ENCODE data around the gene IFITM2. TPM values are rescaled to one million over a fixed set of nuclear protein-coding genes. Genes with fewer than 3 reads are reported as not detected.

IFITM2 gene
- total RNA-seq, 2 donors from 2014 or later = 262 to 367 TPM

- Histone ChIP-seq H3K4me1 (ENCODE audit: control insufficient read depth, insufficient read depth, low read length) (no peaks in the 10 kb centered on the region), H3K4me3 (ENCODE audit: low read length) (no peak overlapping the region), H3K9ac (ENCODE audit: extremely low read depth, low read length, poor library complexity, severe bottlenecking) (no peak overlapping the region), H3K27ac (ENCODE audit: low read depth, low read length) (no peak overlapping the region), H3K36me3 (ENCODE audit: control insufficient read depth, insufficient read depth, low read length) (no peaks in the 10 kb centered on the region), H3K27me3 (ENCODE audit: control insufficient read depth, insufficient read depth, low read length, poor library complexity, severe bottlenecking) (peaks cover 46% of the 10 kb centered on the region), H3K9me3 (ENCODE audit: control insufficient read depth, low read length) (no peaks in the 10 kb centered on the region)
- Mint-ChIP-seq H3K27ac (no peak overlapping the region), H3K4me1 (no peaks in the 10 kb centered on the region), H3K36me3 (ENCODE audit: low read depth) (no peaks in the 10 kb centered on the region), H3K27me3 (ENCODE audit: insufficient read depth) (peaks cover 53% of the 10 kb centered on the region), H3K4me3 (no peak overlapping the region), H3K9me3 (no peaks in the 10 kb centered on the region)
- peak; percentile 46 for DNase-seq
- no peak for TF ChIP-seq CTCF (conservative IDR thresholded peaks at IDR 0.05)
- WGBS, 2 experiments (ENCODE audit: insufficient coverage in 1 of 2, insufficient read length in 1 of 2) = 72 to 84% methylated on average over 46 to 79 of the region's 79 CpGs
Observed at GRCh38 chr11:280706-281485, 26.7 kb upstream of the IFITM2 start.

GRCh38 chr11:281486-282161, 26.0 kb upstream of the IFITM2 start:
- Histone ChIP-seq H3K4me1 (ENCODE audit: control insufficient read depth, insufficient read depth, low read length) (no peaks in the 10 kb centered on the region), H3K27ac (ENCODE audit: low read depth, low read length) (no peak overlapping the region), H3K4me3 (ENCODE audit: low read length) (no peak overlapping the region), H3K9ac (ENCODE audit: extremely low read depth, low read length, poor library complexity, severe bottlenecking) (no peak overlapping the region), H3K9me3 (ENCODE audit: control insufficient read depth, low read length) (no peaks in the 10 kb centered on the region), H3K27me3 (ENCODE audit: control insufficient read depth, insufficient read depth, low read length, poor library complexity, severe bottlenecking) (peaks cover 46% of the 10 kb centered on the region), H3K36me3 (ENCODE audit: control insufficient read depth, insufficient read depth, low read length) (no peaks in the 10 kb centered on the region)
- Mint-ChIP-seq H3K36me3 (ENCODE audit: low read depth) (no peaks in the 10 kb centered on the region), H3K9me3 (no peaks in the 10 kb centered on the region), H3K4me3 (no peak overlapping the region), H3K27me3 (ENCODE audit: insufficient read depth) (peaks cover 57% of the 10 kb centered on the region), H3K27ac (no peak overlapping the region), H3K4me1 (no peaks in the 10 kb centered on the region)
- 90 to 94% methylated on average over 26 of the region's 26 CpGs for WGBS, 2 experiments (ENCODE audit: insufficient coverage in 1 of 2, insufficient read length in 1 of 2)
- no peak for DNase-seq
- no peak for TF ChIP-seq CTCF (conservative IDR thresholded peaks at IDR 0.05)

GRCh38 chr11:282171-282570, 25.4 kb upstream of the IFITM2 start:
- WGBS, 2 experiments (ENCODE audit: insufficient coverage in 1 of 2, insufficient read length in 1 of 2) = 84% methylated on average over 4 of the region's 4 CpGs; no CpG with 5 or more reads in 1 of the 2 experiments
- H3K27me3 Mint-ChIP-seq (ENCODE audit: insufficient read depth) = peaks cover 62% of the 10 kb centered on the region

More at GRCh38 chr11:282171-282570, 25.4 kb upstream of the IFITM2 start:
- Histone ChIP-seq H3K9ac (ENCODE audit: extremely low read depth, low read length, poor library complexity, severe bottlenecking) (no peak overlapping the region), H3K27ac (ENCODE audit: low read depth, low read length) (no peak overlapping the region), H3K4me3 (ENCODE audit: low read length) (no peak overlapping the region), H3K9me3 (ENCODE audit: control insufficient read depth, low read length) (no peaks in the 10 kb centered on the region), H3K36me3 (ENCODE audit: control insufficient read depth, insufficient read depth, low read length) (no peaks in the 10 kb centered on the region), H3K4me1 (ENCODE audit: control insufficient read depth, insufficient read depth, low read length) (no peaks in the 10 kb centered on the region), H3K27me3 (ENCODE audit: control insufficient read depth, insufficient read depth, low read length, poor library complexity, severe bottlenecking) (peaks cover 50% of the 10 kb centered on the region)
- no peaks in the 10 kb centered on the region for H3K36me3 Mint-ChIP-seq (ENCODE audit: low read depth)
- H3K4me3 Mint-ChIP-seq = no peak overlapping the region
- H3K27ac Mint-ChIP-seq = no peak overlapping the region
- H3K9me3 Mint-ChIP-seq = no peaks in the 10 kb centered on the region
- no peak for TF ChIP-seq CTCF (conservative IDR thresholded peaks at IDR 0.05)
- peaks cover 3% of the 10 kb centered on the region for H3K4me1 Mint-ChIP-seq
- DNase-seq = peak; percentile 44
